SK-N-SH (cell line): ENCODE measurements around the gene VLDLR.

ENCODE experiments used
- CTCF ChIP-seq: fragments of 200-600 bp; sonication (generic); IDR thresholded peaks from 2 replicates; pipeline ENCODE4 v1.6.1; 2017; ENCODE audit warnings: antibody characterized with exemption, mild to moderate bottlenecking, moderate library complexity
- POLR2AphosphoS5 ChIP-seq: IDR thresholded peaks from 2 replicates; pipeline ENCODE4 v1.6.1; 2012; ENCODE audit warnings: low read depth, low read length
- RCOR1 ChIP-seq: fragments of 150-350 bp; IDR thresholded peaks from 2 replicates; pipeline ENCODE4 v1.6.1; 2017; ENCODE audit warnings: antibody characterized with exemption, low read length
- REST ChIP-seq: IDR thresholded peaks from 2 replicates; pipeline ENCODE4 v1.6.1; 2012; ENCODE audit warnings: mild to moderate bottlenecking, low read depth, low read length, moderate library complexity
- RFX5 ChIP-seq: IDR thresholded peaks from 2 replicates; pipeline ENCODE4 v1.6.1; 2012; ENCODE audit warnings: mild to moderate bottlenecking, improper control_type of control experiment, low read length
- SMC3 ChIP-seq: IDR thresholded peaks from 2 replicates; pipeline ENCODE4 v1.6.1; 2012; ENCODE audit warnings: low read depth, low read length, improper control_type of control experiment
- TAF1 ChIP-seq: IDR thresholded peaks from 2 replicates; pipeline ENCODE4 v1.6.1; 2012; ENCODE audit warnings: low read depth, mild to moderate bottlenecking, low read length, moderate library complexity, borderline replicate concordance

DNA sequence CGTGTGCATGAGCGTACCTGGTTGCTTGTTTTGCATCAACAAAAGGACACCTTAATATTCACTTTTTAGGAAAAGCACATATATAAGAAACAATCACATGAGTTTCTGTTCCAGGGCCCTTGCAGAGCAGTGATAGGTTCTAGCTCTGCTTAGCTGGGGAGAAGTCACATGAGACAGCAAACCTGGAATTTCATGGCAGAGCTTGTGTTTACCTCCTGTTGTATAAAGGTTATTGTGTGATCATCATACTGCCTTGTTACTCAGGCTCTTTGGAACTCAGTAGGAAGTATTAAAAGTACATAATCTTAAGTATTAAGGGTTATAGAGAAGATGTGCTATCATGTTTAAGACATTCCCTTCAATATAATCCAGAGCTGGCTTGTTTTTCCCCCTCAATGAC lies 18.0 kb upstream of the VLDLR start:
- TF ChIP-seq RFX5 (no peak), CTCF (no peak), REST (no peak), POLR2AphosphoS5 (no peak), TAF1 (no peak), SMC3 (no peak), RCOR1 (no peak)
